GM12865 (cell line): ENCODE measurements around the gene TINCR.

ENCODE experiments used
- DNase-seq: peaks from one replicate; pipeline ENCODE4 v3.0.0; 2010; ENCODE audit warnings: low read depth
- H3K4me3 ChIP-seq: 2 replicates; pipeline ENCODE4 v1.5.1; 2011; ENCODE audit warnings: mild to moderate bottlenecking, low read depth, low read length, control low read depth
- CTCF ChIP-seq: IDR thresholded peaks from 2 replicates; pipeline ENCODE4 v1.5.1; 2011; ENCODE audit warnings: low read length, control low read depth, low read depth, inconsistent platforms; ENCODE audit not compliant: insufficient read depth; ENCODE audit errors: missing control alignments

TINCR gene

GRCh38 chr19:5559804-5560133, 8.0 kb downstream of the TINCR start:
- TF ChIP-seq CTCF, result no peak
- H3K4me3 ChIP-seq, result no peak overlapping the region
- no peak for DNase-seq

- no peak overlapping the region for H3K4me3 ChIP-seq
- no peak for DNase-seq
- TF ChIP-seq CTCF, result no peak
Measured at GRCh38 chr19:5558101-5558621, 9.6 kb downstream of the TINCR start.

GRCh38 chr19:5557691-5558090, 10.1 kb downstream of the TINCR start:
- TF ChIP-seq CTCF, result no peak
- H3K4me3 ChIP-seq, result no peak overlapping the region
- no peak for DNase-seq

GRCh38 chr19:5554828-5555227, 12.9 kb downstream of the TINCR start:
- no peak for TF ChIP-seq CTCF
- DNase-seq, result no peak
- H3K4me3 ChIP-seq, result no peak overlapping the region

- no peak for DNase-seq
- H3K4me3 ChIP-seq, result no peak overlapping the region
- no peak for TF ChIP-seq CTCF
Measured at GRCh38 chr19:5553892-5554291, 13.9 kb downstream of the TINCR start.

- peak; percentile 30 for TF ChIP-seq CTCF
- no peak overlapping the region for H3K4me3 ChIP-seq
- DNase-seq, result peak; percentile 19
Measured at GRCh38 chr19:5547881-5548280, 19.9 kb downstream of the TINCR start.

- no peak for TF ChIP-seq CTCF
- no peak overlapping the region for H3K4me3 ChIP-seq
- DNase-seq, result peak; percentile 24
Measured at GRCh38 chr19:5545984-5546383, 21.8 kb downstream of the TINCR start.
